Limb (tissue), 2 donors: ENCODE results near the gene OR2V2.

Experiments used
- DNase-seq, 2 donors: peaks; one replicate each; pipeline ENCODE4 v3.0.0-alpha.2; 2016; ENCODE audit errors: extremely low spot score in 2 of 2

Gene OR2V2

DNA sequence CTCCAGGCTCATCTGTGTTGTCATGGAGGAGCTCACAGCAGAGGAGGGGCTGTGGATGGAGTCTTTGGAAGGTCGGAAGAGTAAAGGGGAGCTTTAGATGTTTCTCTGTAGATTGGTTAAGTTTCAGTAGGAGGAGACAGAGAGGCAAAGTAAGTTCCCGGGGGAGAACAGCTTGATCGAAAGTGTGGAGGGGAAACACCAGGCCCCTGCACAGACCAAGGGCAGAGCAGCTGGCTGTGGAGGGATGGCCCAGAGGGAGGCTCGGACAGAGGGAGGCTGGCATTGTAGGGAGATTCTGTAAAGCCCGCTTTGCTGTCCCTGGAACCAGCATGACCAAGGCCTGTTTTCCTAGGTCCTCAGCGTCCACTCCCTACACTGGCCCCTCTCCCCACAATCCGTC is 5.3 kb upstream of the OR2V2 start:
- DNase-seq, result no peak

DNA sequence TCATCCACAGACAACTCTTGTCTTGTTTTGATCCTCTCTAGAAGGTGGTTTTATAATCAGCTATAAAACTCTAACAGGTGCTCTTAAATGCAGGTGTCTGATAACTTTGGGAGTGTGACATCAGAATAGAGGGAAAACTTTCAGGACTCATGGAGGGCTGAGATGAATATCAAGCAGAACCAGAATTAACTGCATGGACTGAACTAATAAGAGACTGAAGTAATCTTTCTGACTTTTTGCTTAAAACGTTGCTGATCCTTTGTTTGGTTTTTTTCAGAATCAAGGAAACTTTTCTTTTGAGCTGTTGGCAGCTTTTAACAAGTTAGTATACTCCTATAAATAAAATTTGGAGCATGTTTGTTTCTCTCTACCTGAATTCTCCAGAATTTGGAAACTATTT is 2.3 kb upstream of the OR2V2 start:
- no peak for DNase-seq

DNA sequence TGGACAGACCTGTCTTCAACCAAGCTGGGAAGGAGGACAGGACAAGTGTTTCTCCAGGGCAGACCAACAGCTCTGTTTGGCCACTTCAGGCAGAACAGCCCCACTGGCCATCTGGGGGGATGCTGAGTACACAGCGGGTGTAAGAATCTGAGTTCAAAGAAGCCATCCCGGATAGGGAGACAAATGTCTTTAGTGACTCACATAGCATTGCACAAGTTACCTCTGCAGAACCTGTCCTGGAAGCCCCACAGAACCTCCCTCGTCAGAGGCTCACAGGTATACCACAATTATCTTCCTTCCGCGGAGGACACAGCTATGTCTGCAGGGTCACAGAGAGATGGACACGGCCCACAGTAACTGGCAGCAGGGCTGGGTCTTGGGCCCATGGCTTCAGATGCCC is 2.0 kb downstream of the OR2V2 start:
- DNase-seq, result no peak

DNA sequence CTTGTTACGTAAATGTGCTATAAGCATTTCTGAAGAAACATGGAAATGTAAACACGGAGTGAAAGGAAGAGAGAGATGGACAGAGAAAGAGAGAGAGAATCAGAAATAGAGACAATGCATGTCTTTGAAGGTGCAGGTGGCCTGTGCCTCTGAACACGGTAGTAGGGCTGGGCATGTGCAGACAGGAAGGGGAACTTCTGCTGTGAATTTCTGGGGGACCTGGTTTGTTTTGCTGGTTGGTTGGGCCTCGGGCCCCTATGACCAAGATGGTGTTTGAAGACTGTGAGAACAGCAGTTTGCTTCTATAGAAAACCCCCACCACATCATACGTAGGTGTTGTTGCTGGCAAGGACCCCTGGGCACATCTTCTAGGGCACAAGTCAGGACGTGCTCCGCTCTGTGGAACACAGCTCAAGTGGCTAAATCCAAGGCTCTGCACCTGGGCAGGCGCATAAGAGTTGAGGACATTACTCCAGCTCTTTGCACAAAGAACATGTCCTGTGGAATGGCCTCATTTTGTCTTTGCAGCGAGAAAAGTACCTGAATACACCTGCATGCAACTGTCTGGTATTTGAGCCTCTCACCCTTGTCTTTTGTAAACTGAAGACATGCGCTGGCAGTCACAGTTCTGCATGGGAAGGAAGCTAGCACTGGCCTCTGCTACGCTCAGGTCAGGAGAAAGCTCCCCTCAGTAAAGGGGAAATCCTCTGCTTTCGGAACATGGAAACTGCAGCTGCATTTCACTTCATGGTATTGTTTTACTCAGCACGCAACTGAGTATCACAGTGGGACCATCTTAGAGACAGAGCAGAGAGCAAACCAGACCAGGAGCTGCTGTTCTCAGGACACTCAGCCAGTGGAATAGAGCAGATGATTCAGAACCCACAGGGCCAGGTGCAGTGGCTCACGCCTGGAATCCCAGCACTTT is 2.7 kb downstream of the OR2V2 start:
- DNase-seq, result no peak

DNA sequence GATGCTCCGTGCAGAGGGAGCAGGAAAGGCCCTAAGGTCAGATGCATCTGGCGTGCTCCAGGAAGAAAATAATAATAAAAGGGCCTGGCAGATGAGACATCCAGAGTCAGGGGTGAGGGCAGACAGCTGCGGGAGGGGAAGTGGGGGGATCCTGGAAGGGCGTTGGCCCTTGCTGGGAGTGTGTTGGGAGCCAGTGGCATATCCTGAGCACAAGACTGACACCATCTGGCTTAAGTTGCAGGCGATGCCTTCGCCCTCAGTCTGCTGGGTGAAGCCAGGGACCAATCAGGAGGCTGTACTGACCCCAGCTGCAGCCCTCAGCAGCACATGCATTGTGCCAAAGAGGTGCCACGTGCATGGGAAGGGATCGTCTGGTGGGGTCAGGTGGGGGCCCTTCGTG is 3.8 kb downstream of the OR2V2 start:
- DNase-seq, result no peak

DNA sequence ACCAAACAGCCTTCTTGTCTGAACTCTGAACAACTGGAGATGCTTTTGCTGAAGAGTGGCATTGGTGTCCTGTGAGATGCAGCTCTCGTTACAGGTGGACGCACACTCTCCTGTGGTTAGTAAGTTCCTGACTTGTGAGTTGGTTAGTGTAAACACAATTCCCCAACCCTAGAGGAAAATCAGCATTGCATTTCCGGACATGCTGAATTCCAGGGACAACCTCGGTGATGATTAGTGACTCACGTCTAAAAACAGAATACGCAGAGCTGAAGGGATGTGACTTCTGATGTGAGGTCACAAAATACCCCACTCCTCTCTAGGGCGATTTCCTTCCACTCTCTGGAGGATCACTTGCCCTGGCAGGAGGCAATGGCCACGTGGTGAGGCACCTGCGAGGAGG is 5.0 kb downstream of the OR2V2 start:
- no peak for DNase-seq

DNA sequence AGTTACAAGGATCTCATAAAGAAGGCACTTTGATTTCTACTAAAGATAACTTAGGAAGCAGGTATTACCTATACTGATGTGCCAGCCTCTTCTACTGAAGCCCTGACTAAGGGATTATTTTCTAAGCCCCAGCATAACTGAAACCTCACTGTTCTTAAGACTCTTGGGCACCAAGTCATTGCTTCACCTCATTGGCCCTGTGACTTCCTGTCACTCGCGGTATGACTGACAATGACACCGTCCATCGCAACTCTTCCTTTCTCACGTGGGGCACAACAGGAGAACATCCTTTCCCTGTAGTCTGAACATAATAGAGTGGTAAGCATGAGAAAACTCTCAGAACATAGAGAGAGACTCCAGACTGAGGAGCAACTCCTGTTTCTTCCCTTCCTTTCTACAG is 6.4 kb downstream of the OR2V2 start:
- no peak for DNase-seq

DNA sequence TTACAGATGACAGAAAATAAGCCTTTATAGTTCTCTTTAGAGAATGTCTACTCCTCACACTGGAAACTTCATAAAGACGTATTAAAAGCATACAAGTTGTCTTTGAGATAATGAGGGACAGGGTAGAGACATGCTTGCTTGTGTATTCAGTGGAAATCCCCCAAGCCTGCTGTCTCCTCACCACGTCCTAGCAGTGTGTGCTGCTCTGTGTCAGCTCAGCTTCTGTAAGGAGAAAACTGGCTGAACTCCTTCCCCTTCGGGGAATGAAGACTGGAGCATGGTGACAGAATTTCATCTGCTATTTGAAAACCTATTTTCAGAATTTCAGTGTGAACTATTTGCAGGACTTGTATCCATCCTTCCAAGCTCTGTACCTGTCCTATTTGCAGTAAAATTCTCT is 9.4 kb downstream of the OR2V2 start:
- DNase-seq, result no peak

DNA sequence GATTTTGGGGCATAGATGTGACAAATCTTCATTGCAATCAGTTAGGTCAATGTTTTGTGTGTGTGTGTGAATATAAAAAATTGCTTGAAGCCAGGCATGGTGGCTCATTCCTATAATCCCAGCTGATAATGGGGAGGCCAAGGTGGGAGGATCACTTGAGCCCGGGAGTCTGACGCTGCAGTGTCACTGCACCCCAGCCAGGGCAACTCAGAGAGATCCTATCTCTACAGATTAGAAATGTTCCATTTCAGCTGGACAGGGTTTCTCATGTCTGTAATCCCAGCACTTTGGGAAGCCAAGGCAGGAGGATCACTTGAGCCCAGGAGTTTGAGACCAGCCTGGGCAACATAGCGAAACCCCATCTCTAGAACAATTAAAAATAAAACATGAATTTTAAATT is 11.5 kb downstream of the OR2V2 start:
- DNase-seq, result no peak

DNA sequence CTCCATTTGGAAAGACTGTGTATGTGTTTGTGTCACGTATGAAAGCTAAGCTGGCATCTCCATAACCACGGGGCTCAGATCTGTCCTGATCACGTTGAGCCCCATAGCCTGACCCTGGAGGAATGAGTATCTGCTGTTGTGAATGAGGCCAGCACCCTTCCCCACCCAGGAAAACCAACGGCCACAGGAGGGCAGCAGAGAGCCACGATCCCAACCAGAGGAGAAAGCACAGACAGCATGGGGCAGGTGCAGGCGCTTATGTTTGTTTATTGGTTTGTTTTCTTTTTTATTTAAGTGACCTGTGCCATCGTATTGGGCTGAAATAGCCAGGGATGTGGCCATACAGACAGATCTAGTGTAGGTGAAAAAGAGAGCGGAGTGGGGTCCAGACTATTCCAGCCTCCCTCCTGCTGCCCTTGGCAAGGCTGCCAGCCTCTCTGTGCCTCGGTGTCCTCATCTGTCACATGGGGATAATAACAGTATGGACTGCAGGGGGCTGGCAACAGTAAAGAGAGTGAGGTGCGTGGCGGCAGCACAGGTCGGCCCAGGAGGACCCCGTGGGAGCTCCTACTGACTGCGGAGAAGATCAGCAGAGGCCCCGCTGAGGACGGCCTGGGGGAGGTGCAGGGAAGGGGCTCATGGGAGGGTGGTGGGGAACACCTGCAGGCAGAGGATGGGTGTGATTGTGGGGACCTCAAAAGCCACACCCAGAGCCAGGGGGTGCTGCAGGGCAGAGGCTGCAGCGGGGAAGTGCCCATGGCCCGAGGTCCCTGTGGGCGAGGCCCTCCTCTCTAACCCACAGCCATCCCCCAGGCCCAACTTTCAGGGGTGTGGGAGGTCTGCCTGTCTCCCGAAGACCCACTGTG is 12.1 kb downstream of the OR2V2 start:
- DNase-seq, result peak; percentile 67 to 92

DNA sequence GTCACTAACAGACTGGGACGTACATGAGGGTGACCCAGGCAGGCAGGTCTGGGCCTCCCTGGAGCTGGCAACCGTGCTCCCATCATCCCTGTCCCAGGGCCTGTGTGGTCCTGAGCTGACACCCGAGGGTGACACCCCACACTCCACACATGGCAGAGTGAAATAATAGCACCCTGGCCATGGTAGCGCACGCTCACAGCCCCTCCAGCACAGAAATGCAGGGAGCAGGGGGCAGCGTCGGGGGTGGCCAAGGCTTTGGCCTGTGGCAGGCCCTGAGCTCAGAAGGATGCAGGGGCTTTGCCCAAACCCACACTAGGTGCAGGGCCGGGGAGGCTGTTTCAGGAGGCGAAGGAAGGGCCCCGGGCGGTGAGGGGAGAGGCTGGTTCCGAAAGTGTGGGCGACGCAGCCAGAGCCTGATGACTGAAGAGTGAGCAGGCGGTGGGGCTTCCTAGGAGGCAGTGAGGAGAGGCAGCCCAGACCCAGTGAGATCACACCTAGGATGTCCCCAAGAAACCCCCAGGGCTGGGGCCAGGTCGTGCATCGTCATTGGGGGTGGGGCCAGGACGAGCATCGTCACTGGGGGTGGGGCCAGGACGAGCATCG is 12.9 kb downstream of the OR2V2 start:
- peak in 1 of 2 donors; percentile 65 for DNase-seq

DNA sequence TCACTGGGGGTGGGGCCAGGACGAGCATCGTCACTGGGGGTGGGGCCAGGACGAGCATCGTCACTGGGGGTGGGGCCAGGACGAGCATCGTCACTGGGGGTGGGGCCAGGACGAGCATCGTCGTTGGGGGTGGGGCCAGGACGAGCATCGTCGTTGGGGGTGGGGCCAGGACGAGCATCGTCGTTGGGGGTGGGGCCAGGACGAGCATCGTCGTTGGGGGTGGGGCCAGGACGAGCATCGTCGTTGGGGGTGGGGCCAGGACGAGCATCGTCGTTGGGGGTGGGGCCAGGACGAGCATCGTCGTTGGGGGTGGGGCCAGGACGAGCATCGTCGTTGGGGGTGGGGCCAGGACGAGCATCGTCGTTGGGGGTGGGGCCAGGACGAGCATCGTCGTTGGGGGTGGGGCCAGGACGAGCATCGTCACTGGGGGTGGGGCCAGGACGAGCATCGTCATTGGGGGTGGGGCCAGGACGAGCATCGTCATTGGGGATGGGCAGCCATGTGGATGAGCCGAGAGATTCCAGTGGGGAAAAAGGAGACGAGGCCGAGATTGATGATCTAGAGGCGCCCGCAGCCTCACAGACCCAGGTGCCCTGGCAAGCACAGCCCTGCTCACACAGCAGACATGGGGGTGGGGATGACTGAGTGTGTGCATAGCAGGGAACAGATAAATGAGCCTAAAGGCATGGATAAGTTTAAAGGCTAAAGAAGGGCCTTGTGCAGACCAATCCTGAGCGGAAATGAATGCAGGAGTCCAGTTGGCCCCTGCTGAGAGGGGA is 13.6 kb downstream of the OR2V2 start:
- DNase-seq, result peak; percentile 6 to 81

DNA sequence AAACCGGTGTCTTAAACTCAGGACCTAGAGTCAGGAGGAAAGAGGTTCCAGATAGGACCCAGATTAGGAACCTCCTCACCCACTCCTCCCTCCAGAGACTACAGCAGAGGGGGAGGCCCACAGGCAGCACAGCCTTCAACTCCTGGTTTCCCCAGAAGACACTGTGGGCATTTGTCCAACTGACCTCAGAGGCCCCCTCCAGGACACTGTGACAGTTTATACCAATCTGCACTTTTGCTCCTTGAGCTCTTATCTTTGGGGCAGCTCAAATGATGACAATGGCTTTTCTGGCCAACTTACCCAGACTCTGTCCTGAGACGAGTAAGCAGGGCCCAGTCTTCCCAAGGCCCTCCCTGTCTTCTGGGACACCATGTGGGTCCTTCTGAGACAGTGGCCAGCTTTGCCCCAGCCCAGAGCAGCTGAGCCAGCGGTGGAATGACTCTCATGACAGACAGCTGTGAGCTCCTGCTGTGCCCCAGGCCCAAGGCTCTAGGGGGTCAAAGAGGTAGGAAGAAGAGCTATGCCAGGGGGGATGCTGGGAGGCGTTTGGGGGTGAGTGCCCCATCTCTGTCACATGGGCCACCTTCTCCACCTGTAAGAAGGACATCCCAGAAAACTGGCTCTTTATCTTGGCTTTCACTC is 14.3 kb downstream of the OR2V2 start:
- DNase-seq, result no peak

DNA sequence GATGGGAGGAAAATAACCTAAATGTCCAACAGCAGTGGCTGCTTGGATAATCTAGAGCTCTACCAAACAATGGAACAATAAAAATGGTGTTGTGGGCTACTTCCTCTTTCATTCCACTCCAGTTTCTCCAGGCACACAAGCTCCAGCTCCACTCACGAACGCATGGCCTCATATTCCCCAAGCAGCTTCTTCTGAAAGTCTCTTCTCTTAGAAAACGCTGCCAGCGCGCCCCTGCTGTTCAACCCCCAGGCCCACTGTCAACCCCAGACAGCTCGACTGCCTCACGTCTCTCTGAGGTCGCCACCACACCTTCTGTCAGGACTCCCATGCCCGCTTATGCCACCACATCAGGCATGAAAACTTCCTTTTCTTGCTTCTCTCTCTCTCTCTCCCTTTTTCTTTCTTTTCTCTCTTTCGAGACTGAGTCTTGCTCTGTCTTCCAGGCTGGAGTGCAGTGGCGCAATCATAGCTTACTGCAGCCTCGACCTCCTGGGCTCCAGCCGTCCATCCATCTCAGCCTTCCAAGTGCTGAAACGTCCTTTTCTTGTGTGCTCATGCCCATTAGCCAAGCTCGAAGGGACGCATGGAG is 16.2 kb downstream of the OR2V2 start:
- no peak for DNase-seq

DNA sequence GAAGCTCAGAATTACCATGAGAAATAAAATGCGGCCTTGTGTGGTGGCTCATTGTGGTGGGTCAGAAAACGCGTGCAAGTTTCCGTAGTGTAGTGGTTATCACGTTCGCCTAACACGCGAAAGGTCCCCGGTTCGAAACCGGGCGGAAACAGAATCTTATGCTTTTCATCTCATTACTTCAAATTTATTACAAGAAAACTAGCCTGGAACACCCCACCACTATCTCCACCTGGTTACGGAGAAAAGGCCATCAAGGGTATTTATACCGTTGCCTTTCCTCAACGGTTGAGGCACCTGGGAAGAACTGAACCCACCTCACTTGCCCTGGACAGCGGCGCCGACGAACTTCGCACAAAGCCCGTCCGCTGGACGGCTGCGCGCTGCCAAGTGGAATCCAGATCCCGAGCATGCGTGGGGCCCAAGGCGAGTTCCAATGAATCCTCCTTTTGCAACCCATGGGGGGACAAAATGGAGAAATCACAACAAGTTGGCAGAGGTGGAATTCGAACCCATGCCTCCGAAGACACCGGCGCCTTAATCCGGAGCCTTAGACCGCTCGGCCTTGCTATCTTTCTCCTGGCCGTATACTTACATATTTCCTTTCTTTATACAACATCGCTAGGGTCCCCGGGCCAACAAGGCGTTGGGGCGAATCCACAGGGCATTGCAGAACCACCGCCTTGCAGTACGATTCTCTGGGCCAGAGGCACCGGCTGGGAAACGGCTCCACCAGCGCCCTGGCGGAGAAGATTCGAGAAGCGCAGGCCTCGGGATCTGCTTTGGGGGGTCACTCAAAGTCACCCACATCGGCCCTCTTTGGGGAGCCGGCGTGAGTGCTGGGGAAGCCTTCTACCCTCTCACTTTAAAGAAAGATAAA is 16.9 kb downstream of the OR2V2 start:
- peak in 1 of 2 donors; percentile 24 for DNase-seq

DNA sequence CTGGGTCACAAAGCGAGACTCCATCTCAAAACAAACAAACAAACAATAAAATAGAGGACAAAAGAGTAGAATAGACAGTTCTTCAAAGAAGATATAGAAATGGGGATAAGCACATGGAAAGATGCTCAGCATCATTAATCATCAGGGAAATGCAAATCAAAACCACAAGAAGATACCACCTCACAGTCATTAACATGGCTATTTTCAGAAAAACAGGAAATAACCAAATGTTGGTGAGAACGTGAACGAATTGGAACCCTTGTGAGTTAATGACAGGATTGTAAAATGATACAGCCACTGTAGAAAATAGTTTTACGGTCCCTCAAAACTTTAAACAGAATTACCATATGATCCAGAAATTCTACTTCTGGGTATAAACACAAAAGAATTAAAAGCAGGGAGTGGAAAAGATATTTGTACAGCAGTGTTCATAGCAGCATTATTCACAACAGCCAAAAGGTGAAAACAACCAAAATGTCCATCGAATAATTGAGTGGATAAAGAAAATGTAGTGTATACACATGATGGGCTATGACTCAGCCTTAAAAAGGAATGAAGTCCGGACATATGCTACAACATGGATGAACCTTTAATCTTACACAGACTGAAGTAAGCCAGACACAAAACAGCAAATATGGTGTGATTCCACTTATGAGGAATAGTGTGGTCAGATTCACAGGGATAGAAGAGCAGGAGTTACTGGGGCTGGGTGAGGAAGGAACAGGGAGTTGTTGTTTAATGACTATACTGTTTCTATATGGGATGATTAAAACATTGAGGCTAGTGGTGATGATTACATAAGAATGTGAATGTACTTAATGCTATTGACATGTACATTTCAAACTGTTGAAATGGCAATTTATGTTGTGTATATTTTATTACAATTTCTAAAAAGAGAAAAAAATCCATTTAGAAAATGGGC is 19.7 kb downstream of the OR2V2 start:
- no peak for DNase-seq

DNA sequence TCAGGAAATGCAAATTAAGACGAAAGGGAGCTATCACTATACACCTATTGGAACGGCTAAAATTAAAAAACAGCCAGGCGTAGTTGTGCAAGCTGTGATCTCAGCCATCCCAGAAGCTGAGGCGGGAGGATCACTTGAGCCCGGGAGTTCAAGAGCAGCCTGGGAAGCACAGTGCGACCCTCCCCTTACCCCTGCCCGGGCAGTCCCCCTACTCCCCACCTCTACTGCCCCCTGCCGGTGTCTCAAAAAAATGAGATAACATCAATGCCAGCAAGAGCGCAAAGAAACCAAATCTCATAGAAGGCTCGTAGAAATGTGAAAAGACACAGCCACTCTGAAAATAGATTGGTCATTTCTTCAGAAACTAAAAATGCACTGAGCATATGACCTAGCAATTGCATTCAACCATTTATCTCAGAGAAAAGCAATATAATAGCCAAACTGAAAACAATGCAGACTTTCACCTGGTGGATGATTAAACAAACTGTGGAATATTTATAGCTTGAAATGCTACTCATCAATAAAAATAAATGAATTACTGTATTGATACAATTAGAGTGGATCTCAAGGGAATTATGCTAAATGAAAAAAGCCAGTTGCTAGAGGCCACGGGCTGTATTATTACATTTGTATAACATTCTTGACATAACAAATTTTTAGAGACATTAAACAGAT is 20.6 kb downstream of the OR2V2 start:
- DNase-seq, result no peak

DNA sequence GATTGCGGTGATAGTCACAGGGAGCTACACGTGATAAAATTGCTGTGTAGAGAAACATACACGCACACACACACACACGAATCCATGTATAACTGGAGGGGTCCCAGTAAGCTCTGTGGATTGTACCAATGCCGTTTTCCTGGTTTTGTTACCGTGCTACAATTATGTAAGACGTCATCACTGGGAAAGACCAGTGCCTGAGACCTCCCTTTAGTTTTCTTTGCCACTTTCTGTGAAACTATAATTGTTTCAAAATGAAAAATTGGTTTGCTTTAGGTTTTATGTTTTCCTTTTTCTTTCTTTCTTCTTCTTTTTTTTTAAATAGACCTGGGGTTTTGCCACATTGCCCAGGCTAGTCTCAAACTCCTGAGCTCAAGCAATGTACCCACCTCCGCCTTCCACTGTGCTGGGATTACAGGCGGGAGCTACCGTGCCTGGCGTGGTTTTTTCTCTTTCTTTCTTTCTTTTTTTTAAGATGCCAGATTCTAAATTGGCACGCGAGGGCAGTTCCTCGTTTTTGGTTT is 21.3 kb downstream of the OR2V2 start:
- no peak for DNase-seq
